ENCODE data around the gene RAPGEF1.
"Not testable (repeated sequence)": the region's sequence is repeated elsewhere in the genome, so short reads cannot be mapped to it uniquely, and the experiment has no call there.

Gene RAPGEF1, protein sequence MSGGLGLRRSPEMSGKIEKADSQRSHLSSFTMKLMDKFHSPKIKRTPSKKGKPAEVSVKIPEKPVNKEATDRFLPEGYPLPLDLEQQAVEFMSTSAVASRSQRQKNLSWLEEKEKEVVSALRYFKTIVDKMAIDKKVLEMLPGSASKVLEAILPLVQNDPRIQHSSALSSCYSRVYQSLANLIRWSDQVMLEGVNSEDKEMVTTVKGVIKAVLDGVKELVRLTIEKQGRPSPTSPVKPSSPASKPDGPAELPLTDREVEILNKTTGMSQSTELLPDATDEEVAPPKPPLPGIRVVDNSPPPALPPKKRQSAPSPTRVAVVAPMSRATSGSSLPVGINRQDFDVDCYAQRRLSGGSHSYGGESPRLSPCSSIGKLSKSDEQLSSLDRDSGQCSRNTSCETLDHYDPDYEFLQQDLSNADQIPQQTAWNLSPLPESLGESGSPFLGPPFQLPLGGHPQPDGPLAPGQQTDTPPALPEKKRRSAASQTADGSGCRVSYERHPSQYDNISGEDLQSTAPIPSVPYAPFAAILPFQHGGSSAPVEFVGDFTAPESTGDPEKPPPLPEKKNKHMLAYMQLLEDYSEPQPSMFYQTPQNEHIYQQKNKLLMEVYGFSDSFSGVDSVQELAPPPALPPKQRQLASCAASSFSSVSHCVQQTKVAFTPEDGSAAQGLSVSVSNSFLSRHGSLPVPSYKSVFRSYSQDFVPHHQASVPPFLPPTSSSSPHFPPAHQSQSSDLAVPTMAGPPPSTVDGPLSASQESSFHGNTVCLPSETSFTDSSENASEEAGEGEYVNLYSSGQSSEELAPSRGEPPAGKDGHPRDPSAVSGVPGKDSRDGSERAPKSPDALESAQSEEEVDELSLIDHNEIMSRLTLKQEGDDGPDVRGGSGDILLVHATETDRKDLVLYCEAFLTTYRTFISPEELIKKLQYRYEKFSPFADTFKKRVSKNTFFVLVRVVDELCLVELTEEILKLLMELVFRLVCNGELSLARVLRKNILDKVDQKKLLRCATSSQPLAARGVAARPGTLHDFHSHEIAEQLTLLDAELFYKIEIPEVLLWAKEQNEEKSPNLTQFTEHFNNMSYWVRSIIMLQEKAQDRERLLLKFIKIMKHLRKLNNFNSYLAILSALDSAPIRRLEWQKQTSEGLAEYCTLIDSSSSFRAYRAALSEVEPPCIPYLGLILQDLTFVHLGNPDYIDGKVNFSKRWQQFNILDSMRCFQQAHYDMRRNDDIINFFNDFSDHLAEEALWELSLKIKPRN (N-terminal part only)

DNA sequence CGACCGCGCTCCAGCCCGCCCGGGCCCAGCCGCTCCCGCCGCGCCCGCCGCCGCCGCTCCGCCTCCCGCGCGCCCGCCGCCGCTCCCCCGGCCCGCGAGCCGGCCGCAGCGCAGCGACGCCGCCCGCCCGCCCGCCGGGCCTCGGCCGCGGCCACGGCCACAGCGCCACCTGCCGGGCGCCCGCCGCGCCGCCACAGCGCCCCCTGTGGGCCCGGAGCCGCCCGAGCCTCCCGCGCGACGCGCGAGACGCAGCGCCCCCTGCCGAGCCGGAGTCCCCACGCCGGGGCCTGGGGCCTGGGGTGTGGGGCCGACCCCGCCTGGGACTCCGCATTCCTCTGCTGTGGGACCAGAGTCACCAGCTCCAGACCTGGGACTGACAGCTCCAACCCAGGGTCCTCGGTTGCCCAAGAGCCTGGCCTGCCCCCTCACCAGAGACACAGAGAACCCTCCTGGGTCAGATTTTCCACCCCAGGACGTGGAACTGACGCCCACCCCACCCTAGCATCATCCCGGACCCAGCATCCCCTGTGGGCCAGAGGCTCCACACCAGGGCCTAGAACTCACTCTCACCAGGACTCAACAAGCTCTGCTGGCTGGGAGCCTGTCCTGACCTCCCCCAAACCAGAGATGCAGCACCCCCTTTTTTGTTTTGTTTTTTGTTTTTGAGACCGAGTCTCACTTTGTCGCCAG is at the start of gene RAPGEF1:
TSS of gene RAPGEF1 (minus strand) at position 118 of the 690 bp plus-strand sequence. CDS start 246 bp downstream, outside the sequence.
- peak; percentile 63 for DNase-seq

DNA sequence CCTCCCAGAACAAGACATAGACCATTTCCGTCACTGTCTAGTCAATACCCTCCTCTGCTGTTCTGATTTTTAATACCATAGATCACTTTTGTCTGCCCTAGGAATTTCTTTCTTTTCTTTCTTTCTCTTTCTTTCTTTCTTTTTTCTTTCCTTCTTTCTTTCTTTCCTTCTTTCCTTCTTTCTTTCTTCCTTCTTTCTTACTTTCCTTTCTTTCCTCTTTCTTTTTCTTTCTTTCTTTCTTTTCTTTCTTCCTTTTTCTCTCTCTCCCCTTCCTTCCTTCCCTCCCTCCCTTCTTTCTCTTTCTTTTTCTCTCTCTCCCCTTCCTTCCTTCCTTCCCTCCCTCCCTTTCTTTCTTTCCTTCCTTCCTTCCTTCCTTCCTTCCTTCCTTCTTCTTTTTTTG is 49.0 kb upstream of the RAPGEF1 start:
- no peak for DNase-seq

DNA sequence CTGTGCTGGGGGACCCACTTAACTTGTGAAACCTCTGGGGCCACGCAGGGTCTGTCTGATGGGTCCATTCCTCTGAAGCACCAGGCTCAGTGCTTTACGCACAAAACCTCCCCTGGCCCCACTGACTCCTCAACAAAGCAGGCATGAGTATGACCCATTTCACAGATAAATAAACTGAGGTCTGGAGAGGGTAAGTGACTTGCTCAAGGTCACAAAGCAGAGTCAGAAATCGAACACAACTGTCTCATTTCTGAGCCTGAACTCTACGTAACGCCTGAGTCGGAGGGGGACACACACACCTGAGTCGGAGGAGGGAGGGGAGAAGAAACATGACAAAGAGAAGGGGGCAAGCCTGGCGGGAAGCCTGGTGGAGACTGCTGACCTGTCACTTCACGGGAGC is 48.0 kb upstream of the RAPGEF1 start:
- DNase-seq, result no peak

DNA sequence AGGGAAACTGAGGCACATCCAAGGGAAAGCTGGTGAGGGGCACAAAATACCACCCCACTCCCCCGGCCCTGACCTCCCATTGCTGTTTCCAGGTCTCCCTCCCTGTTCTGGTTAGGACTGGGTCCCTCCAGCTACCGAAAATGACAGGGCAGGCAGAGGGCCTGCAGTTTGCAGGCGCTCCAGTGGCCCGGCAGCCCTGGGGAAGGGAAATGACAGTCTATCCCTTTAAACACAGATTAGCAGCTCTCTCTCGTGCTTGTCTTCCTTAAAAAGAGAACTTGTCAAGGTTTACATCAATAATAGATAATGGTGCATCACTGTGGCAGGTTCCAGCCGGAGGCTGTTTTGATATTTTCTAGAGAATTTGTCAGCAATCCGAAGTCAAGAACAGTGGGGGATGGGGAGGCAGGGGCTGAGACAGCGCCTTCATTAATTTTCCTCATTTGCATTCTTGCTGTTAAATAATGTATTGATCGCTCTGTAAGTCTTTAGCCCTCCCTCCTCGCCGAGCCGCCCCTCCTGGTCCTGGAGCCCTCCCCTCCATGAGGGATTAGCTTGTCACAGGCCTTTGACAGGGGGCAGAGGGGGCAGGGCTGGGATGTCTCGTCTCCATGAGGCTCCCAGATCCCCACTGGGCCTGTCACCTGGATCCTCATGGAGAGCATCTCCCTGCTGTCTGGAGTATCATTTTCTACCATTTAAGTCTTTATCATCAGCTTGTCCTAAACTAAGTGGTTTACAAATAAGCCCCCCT is 45.0 kb upstream of the RAPGEF1 start:
- no peak for DNase-seq

DNA sequence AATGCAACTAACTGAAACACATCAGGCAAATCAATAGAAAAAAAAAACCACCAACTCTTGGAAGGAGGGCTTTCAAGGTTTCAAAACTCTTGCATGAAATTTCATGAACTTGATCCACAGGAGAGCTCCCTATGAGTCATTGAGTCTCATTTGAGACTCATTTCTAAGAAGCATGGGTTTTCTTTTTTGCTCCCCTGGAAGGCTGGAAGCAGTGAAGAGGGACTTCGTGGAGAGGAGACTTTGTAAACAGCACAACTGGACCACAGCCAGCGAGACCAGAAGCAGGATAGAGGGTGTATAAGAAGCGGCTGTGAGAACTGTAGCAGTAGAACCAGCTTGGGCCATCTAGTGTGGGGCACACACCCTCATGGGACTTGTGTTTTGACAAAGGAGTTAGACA is 41.2 kb upstream of the RAPGEF1 start:
- DNase-seq, result no peak

DNA sequence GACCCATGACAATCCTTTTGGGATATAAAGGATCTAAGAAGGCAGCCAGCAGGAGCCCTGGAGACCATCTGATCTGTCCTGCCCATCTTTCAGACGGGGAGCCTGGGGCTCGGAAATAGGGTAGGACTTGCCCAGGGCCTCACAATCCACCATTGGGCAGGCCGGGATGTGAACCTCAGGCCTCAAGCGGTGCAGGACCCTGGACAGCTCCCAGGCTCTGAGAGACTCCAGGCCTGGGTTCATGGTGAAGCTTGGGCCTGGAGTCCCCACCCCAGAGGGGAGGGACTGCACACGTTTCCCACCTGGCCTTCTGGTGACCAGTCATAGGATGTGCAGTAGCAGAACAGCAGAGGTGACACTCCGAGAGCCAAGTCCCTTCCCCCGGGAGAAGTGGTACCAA is 36.6 kb upstream of the RAPGEF1 start:
- no peak for DNase-seq

DNA sequence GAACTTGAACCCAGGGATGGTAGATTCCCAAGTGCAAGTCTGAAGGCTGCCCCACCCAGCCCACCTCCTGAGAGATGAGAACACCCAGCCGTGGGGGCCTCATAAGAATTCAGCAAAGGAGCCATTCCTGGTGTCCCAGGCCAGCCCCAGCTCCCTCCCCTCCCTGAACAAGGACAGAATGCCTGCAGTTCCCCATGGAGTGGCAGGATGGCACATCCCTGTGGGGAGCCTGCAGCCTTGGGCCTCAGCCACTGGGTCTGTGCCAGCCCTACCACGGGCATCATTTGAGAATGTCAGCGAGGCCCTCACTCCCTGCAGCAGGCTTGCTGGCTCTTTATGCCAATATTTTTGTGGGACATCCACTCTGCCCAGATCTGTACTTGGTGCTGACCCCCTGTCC is 36.2 kb upstream of the RAPGEF1 start:
- DNase-seq, result no peak

DNA sequence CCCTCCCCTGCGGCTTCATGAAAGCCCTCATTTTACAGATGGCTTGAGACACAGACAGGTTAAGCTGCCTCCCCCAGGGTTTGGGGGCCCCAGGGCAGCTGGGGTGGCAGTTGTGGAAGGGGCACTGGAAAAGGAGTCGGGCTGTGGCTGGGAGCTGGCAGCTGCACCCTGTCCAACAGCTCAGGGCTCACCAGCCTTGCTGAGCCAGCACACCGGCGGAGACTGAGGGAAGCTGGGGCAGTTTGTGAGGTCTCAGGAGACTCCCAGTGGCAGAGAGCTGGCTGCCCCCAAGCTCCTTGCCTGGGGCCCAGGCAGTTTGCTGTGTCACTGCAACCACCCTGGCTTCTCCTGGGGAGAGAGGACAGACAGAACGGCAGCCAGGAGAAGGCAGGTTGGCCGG is 34.8 kb upstream of the RAPGEF1 start:
- no peak for DNase-seq

DNA sequence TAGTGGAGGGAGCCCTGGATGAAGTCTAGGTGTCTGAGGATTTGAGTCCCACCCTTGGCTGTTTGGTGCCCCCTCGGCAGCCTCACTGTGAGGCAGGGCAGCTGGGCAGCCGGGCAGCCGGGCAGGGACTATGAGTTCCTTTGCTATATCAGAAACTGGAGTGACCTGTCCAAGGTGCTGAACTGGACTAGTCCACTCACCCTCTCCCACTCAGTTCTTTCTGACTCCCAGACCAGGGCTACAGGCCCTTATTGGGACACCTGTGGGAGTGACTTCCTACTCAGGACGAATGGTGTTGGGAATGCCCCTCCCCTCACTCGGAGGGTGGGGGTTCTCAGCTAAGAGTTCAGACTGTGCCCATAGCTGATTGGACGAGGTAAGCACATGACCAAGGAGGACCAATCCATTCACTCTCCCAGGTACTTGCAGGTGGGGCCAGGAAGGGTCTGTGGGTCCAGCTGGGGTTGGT is 34.1 kb upstream of the RAPGEF1 start:
- DNase-seq, result peak; percentile 23

DNA sequence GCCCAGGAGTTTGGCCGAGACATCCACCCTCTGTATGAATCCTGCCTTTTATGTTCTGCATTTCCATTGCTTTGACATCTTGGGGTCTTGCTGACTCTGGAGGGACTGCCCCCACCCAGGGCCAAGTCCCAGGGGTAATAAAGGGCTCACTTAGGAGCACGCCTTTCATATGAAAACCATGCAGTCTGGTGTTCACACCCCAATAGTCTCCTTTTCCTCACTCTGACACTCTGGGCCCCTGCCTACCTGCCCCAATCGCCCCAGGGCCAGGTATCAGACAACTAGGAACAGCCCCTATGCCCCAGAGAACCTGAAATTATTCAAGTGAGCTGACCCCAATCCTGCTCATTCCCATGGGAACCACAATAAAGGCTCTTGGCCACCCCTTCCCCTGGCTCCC is 33.1 kb upstream of the RAPGEF1 start:
- DNase-seq, result no peak

DNA sequence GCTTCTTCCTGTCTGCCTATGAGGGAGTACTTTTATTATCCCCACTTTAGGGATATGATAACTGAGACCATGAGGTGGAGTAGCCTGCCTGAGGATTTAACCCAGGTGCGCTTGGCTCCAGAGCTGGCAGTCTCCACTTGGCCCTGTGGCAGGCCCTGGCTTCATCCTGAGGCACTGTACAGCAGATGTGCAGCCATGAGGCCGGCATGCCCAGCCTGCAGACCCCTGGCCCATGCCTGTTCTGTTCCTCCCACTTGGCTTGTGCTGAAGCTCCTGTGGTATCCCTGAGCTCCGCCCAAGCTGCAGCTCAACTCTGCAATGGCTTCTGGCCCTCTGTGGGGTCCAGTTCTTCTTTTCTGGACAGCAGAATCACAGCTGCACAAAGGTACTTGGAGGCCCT is 31.8 kb upstream of the RAPGEF1 start:
- DNase-seq, result no peak

DNA sequence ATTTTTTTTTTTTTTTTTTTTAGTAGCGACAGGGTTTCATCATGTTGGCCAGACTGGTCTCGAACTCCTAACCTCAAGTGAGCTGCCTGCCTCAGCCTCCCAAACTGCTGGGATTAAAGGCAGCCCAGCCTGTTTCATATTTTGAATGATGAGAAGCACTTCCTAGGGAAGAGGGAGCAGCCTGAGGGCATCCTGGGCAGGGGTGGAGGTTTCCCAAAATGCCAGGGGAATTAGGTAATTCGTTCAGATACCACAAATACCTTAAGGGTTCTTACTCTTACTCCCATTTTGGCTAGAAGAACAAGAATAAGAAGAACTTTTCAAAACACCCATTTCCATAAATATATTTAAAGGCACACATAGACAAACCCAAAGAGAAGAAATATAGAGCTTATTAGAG is 29.5 kb upstream of the RAPGEF1 start:
- no peak for DNase-seq

DNA sequence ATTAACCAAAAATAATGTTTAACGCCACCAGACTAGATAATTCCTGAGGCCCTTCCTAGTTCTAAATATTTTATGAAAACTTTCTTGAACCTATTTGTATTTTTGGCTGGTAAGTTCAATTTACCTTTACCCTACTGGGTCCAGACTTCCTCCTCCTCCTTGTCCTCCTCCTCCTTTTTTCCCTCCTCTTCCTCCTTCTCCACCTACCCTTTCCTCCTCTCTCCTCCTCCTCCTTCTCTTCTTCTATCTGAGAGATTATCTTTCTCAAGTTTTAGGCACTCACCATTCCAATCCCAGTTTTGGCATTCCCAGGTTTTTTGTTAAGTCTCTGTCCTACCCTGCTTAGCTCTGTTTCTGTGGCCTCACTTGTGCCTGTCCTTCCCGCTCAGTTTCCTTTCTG is 24.7 kb upstream of the RAPGEF1 start:
- DNase-seq, result no peak

DNA sequence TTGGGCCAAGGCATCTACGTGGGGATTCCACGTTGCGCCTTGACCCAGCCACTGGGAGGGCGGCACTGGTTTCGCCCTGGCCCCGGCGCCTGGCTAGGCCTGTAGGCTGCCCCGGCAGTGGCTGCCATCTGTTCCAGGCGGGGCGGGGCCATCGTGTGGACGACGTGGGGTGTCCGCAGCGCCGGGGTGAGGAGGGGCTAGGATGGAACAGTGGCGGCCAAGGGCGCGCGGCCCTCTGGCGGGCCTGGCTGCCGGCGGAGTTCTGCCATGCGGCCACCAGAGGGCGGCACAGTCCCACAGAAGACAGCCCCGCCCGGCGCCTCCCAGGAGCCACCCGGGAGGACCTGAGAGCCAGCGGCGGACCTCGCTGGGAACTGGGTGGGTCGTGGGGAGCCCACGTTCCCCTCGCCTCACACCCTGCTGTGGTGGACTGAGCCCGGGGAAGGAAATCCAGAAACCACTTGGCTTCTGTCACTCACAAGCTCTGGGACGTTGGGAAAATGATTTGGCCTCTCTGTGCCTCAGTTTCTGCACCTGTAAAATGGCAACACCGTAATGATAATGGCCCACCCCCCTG is 22.6 kb upstream of the RAPGEF1 start:
- peak; percentile 56 for DNase-seq

DNA sequence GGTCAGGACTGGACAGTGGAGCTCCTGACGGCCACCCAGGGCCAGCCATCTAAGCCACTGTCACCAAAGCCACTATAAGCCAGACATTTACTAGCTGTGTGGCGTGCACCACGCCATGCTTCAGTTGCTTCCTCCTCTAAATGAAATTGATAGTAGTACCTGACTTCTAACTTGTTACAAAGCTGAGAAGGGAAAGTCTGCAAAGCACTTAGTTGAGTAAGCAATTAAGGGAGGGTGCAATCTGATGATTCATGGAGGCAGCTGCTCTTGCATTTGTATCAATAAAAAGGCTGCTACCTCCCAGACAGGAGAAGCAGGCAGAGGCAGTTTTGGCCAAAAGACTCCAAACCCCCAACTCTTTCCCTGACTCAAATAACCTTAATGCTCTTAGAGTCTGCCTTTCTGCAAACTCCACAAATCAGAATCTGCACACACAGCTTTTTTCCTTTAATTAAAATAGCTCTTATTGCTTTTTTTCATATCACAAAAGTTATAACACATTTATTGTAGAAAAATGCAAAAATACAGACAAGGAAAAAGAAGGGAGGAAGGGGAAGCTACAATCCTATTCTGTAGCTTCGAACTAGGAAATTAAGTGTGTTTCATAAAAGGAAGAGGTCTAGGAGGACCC is 19.3 kb upstream of the RAPGEF1 start:
- DNase-seq, result no peak

DNA sequence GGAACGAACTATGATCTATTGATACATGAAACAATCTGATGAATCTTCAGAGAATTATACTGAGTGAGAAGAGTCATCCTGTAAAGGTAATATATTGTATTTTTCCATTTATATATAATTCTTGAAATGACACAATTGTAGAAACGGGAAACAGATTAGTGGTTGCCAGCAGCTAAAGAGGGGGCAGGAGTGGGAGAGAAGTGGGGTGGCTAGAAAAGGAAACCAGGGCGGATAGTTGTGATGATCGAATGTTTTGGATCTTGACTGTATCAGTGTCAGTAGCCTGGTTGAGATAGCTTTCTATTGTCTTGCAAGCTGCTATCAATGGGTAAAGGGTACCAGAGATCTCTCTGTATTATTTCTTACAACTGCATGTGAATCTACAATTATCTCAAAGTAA is 17.7 kb upstream of the RAPGEF1 start:
- DNase-seq, result no peak

DNA sequence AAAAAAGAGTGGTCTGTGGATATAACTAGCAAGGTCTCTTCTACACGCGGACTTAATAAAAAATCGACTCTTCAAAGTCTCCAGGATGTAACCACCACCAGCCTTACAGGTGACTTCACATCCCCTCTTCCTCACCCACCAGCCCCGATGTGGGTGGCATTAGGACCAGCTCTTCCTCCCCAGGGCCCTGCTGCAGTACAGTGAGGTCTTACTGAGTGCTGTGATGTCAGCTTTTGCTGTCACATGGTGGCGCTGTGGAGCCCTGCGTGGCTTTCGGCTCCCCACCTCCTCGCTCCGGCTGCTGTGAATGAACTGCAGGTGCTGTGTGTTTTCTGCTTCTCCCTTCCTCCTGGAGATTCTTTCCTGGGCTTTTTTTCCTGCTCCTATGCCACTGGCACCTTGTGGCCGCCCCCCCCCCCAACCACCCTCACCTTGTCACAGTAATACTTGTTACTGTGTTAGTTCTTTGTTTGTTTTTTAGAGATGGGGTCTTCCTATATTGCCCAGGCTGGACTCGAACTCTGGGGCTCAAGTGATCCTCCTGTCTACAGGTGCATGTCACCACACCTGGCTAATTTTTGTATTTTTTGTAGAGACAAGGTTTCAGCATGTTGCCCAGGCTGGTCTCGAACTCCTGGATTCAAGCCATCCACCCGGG is 15.8 kb upstream of the RAPGEF1 start:
- peak; percentile 77 for DNase-seq

DNA sequence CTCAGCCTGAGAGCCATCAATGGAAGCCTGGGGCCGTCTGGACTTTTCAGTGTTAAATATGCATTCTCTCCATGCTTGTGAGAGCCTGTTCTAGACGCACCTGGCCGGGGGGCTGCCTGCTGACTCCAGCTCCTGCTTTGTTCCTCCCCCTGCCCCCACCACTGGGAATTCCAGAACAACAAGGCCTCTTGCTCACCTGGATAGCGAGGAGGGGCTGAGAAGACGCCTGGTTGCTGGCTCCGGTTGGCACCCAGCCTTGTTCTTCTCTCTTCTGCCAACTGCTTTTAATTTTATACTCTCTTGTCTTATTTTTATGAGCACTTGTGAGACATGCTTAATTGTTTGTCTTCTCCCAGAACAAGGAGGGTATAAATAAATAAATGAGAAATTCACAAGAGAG is 15.0 kb upstream of the RAPGEF1 start:
- no peak for DNase-seq

DNA sequence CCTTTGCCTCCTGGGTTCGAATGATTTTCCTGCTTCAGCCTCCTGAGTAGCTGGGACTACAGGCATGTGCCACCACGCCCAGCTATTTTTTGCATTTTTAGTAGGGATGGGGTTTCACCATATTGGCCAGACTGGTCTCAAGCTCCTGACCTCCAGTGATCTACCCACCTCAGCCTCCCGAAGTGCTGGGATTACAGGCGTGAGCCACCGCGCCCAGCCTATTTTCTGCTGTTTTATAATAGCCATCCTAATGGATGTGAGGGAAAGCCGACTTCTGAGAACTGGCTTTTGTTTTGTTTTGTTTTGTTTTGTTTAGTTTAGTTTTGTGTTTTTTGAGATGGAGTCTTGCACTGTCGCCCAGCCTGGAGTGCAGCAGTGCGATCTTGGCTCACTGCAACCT is 13.9 kb upstream of the RAPGEF1 start:
- not testable (repeated sequence) for DNase-seq

DNA sequence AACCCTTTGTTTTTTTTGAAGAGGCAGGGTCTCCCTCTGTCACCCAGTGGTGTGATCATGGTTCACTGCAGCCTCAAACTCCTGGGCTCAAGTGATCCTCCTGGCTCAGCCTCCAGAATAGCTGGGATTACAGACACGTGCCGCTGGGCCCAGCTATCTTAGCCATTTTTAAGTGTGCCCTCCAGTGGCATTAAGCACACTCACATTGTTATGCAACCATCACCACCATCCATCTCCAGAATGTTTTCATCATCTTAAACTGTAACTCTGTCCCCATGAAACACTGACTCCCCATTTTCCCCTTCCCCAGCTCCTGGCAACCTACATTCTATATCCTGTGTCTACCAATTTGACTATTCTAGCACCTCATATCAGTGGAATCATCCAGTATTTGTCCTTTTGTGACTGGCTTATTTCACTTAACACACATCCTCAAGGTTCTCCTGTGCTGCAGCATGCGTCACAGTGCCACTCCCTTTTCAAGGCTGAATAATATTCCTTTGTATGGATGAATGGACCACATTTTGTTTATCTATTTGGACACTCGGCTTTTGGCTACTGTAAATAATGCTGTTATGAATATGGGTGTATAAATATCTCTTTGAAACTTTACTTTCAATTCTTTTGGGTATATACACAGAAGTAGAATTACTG is 12.5 kb upstream of the RAPGEF1 start:
- no peak for DNase-seq

All from midbrain (tissue), 1 donor.